SK-N-SH (cell line): ENCODE data around the gene ELMO2. TPM values are rescaled to one million over a fixed set of nuclear protein-coding genes. Genes with fewer than 3 reads are reported as not detected.

Experiments used
- CTCF ChIA-PET: fragments of 300-600, 350-600 bp; formaldehyde crosslinking; extraction: SDS; loops from one replicate; lab custom pipeline; 2021; lab: Yijun Ruan, JAX
- POLR2A ChIA-PET: fragments of 350-600 bp; sonication (Branson Sonifier 250); formaldehyde crosslinking; extraction: SDS; loops from one replicate; lab custom pipeline; 2020; ENCODE audit warnings: antibody characterized with exemption, inconsistent platforms; lab: Yijun Ruan, JAX
- DNase-seq: peaks from one replicate; pipeline ENCODE4 v3.0.0; 2012
- H2AFZ ChIP-seq: fragments of 200-600 bp; sonication (generic); 2 replicates; pipeline ENCODE4 v1.8.1; 2016; ENCODE audit warnings: antibody characterized with exemption, mild to moderate bottlenecking, low read depth
- H3F3A ChIP-seq: fragments of 200-600 bp; sonication (generic); replicated peaks from 2 replicates; pipeline ENCODE3; 2016; ENCODE audit warnings: antibody characterized with exemption, mild to moderate bottlenecking; ENCODE audit not compliant: insufficient read depth
- H3K27ac ChIP-seq, 2 experiments: fragments of 200-500 bp in 1 of 2; fragments of 200-600 bp in 1 of 2; sonication (Bioruptor generic) in 1 of 2; sonication (generic), shearing (Covaris generic) in 1 of 2; 2 replicates each; pipeline versions ENCODE4 v1.5.1 to v1.6.1; 2014 to 2016; ENCODE audit warnings: low read depth in 2 of 2, inconsistent platforms in 1 of 2, low read length in 1 of 2, mild to moderate bottlenecking in 1 of 2, mixed read lengths in 1 of 2
- H3K27me3 ChIP-seq: fragments of 200-600 bp; sonication (generic), shearing (Covaris generic); 2 replicates; pipeline ENCODE4 v1.6.1; 2016; ENCODE audit warnings: mixed run types; ENCODE audit not compliant: insufficient read depth
- H3K36me3 ChIP-seq, 2 experiments: fragments of 200-500 bp in 1 of 2; fragments of 200-600 bp in 1 of 2; sonication (Bioruptor generic) in 1 of 2; sonication (generic) in 1 of 2; replicated peaks in 1 of 2; 2 replicates each; pipeline versions ENCODE3 to v1.5.1; 2014 to 2016; ENCODE audit warnings: low read length in 1 of 2, mild to moderate bottlenecking in 1 of 2; ENCODE audit not compliant: insufficient read depth in 2 of 2, control insufficient read depth in 1 of 2
- H3K4me1 ChIP-seq, 2 experiments: fragments of 200-500 bp in 1 of 2; fragments of 200-600 bp in 1 of 2; sonication (Bioruptor generic) in 1 of 2; sonication (generic), shearing (Covaris generic) in 1 of 2; 2 replicates each; pipeline versions ENCODE4 v1.5.1 to v1.6.1; 2014 to 2016; ENCODE audit warnings: low read depth in 1 of 2, low read length in 1 of 2, mixed run types in 1 of 2; ENCODE audit not compliant: insufficient read depth in 2 of 2, control insufficient read depth in 1 of 2
- H3K4me2 ChIP-seq: fragments of 200-600 bp; sonication (generic), shearing (Covaris generic); 2 replicates; pipeline ENCODE4 v1.6.1; 2017; ENCODE audit warnings: mixed run types
- H3K4me3 ChIP-seq, 2 experiments: fragments of 200-500 bp in 1 of 2; fragments of 200-600 bp in 1 of 2; sonication (Bioruptor generic) in 1 of 2; sonication (generic), shearing (Covaris generic) in 1 of 2; 2 replicates each; pipeline versions ENCODE4 v1.5.1 to v1.8.1; 2014 to 2016; ENCODE audit warnings: low read depth in 2 of 2, inconsistent platforms in 1 of 2, low read length in 1 of 2, mild to moderate bottlenecking in 1 of 2, mixed read lengths in 1 of 2, moderate library complexity in 1 of 2
- H3K79me2 ChIP-seq: fragments of 200-600 bp; sonication (generic); 2 replicates; pipeline ENCODE4 v1.8.1; 2017; ENCODE audit warnings: mild to moderate bottlenecking; ENCODE audit not compliant: insufficient read depth
- H3K9ac ChIP-seq: fragments of 200-600 bp; sonication (generic); 2 replicates; pipeline ENCODE4 v1.6.1; 2017; ENCODE audit warnings: mixed run types
- H3K9me2 ChIP-seq: fragments of 200-600 bp; sonication (generic); 2 replicates; pipeline ENCODE4 v1.6.1; 2017; ENCODE audit warnings: mixed run types
- H3K9me3 ChIP-seq: fragments of 200-600 bp; sonication (generic); 2 replicates; pipeline ENCODE4 v1.6.1; 2017; ENCODE audit warnings: mixed run types, mild to moderate bottlenecking, moderate library complexity
- H4K20me1 ChIP-seq: fragments of 200-600 bp; sonication (generic); 2 replicates; pipeline ENCODE4 v1.6.1; 2017; ENCODE audit warnings: mild to moderate bottlenecking, mixed run types; ENCODE audit not compliant: insufficient read depth
- ELF1 ChIP-seq: IDR thresholded peaks from 2 replicates; pipeline ENCODE4 v1.4.0; 2012
- GATA2 ChIP-seq: sonication (generic); formaldehyde crosslinking; IDR thresholded peaks from 2 replicates; pipeline ENCODE4 v1.5.0; 2020; ENCODE audit warnings: mild to moderate bottlenecking, missing genetic modification reagents
- IRF3 ChIP-seq: fragments of 150-350 bp; IDR thresholded peaks from 2 replicates; pipeline ENCODE4 v1.6.1; 2016; ENCODE audit warnings: mild to moderate bottlenecking, low read depth, low read length
- NRF1 ChIP-seq: IDR thresholded peaks from 2 replicates; pipeline ENCODE4 v1.6.1; 2012; ENCODE audit warnings: low read depth, mild to moderate bottlenecking, low read length
- TCF12 ChIP-seq: IDR thresholded peaks from 2 replicates; pipeline ENCODE4 v1.4.0; 2012
- WGBS: methylation state at CpG from one replicate; pipeline ENCODE4 v1.1.6; 2017; ENCODE audit warnings: low lambda C conversion rate; 5-methylcytosine and 5-hydroxymethylcytosine counted together
- polyA plus RNA-seq, 3 experiments: library from polyadenylated mRNA; depleted of rRNA; stranded (reverse); fragments of >200 nt; gene quantifications; 2 replicates each; pipeline ENCODE4 v1.2.3, GENCODE V29; 2012
- TF ChIP-seq, protein P1 (sequence below): fragments of 200-600 bp; sonication (generic); IDR thresholded peaks from 2 replicates; pipeline ENCODE4 v1.6.1; 2017; ENCODE audit warnings: antibody characterized with exemption, mild to moderate bottlenecking, moderate library complexity

ELMO2 gene
- polyA plus RNA-seq, 1 of the 3 experiments (the other 2 are of a cell fraction): 32.1 TPM

DNA sequence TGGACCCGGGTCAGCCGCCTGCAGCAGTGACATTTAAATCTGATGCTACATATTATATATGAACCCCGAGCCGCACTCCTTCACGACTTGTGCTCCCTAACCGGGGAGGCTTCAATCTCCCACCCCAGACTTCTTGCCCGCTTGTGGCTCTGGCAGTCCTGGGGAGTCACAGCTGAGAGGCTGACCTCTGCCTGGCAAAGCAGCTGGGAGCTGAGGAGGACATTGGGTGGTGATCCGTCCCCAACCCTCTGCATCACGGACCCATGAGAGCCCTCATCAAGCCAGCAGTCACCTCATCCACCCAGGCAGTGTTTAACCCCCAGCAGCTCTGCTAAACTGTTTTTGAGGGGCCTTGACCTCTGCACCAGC lies 64.4 kb downstream of the ELMO2 start:
- H3K27me3 ChIP-seq: peaks cover 11% of the 10 kb centered on the region; the same call in 1 of the 2 replicates
- no peaks in the 10 kb centered on the region for H4K20me1 ChIP-seq
- no peak for TF ChIP-seq TCF12
- TF ChIP-seq, protein P1, sequence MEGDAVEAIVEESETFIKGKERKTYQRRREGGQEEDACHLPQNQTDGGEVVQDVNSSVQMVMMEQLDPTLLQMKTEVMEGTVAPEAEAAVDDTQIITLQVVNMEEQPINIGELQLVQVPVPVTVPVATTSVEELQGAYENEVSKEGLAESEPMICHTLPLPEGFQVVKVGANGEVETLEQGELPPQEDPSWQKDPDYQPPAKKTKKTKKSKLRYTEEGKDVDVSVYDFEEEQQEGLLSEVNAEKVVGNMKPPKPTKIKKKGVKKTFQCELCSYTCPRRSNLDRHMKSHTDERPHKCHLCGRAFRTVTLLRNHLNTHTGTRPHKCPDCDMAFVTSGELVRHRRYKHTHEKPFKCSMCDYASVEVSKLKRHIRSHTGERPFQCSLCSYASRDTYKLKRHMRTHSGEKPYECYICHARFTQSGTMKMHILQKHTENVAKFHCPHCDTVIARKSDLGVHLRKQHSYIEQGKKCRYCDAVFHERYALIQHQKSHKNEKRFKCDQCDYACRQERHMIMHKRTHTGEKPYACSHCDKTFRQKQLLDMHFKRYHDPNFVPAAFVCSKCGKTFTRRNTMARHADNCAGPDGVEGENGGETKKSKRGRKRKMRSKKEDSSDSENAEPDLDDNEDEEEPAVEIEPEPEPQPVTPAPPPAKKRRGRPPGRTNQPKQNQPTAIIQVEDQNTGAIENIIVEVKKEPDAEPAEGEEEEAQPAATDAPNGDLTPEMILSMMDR: no peak
- no peak for TF ChIP-seq ELF1
- TF ChIP-seq, all 33 proteins: peak for 0
- no peak overlapping the region for H3K4me3 ChIP-seq
- no peak overlapping the region for H2AFZ ChIP-seq
- H3K79me2 ChIP-seq: no peaks in the 10 kb centered on the region
- no peak overlapping the region for H3K27ac ChIP-seq
- H3K9me3 ChIP-seq: no peaks in the 10 kb centered on the region
- no peak for DNase-seq
- H3K9me2 ChIP-seq: no peaks in the 10 kb centered on the region
- H3K36me3 ChIP-seq: no peaks in the 10 kb centered on the region
- H3K4me2 ChIP-seq: no peak overlapping the region
- H3F3A ChIP-seq: no peaks in the 10 kb centered on the region
- peaks cover 0 to 27% of the 10 kb centered on the region in 2 experiments; a peak in 1 of 4 replicates for H3K4me1 ChIP-seq
- 69% methylated on average over 9 of the region's 9 CpGs for WGBS
- CTCF ChIA-PET: interaction anchor here (0.9 to 11.6 kb wide), 6 partner anchors 10 to 213 kb away, joined by 3 to 190 read pairs (median 12); partner anchors contain the start of gene CDH22
- no peak overlapping the region for H3K9ac ChIP-seq
- POLR2A ChIA-PET: interaction anchor here (1.1 kb wide), 1 partner anchor 9 kb away, joined by 4 read pairs; no protein-coding TSS in a partner anchor

DNA sequence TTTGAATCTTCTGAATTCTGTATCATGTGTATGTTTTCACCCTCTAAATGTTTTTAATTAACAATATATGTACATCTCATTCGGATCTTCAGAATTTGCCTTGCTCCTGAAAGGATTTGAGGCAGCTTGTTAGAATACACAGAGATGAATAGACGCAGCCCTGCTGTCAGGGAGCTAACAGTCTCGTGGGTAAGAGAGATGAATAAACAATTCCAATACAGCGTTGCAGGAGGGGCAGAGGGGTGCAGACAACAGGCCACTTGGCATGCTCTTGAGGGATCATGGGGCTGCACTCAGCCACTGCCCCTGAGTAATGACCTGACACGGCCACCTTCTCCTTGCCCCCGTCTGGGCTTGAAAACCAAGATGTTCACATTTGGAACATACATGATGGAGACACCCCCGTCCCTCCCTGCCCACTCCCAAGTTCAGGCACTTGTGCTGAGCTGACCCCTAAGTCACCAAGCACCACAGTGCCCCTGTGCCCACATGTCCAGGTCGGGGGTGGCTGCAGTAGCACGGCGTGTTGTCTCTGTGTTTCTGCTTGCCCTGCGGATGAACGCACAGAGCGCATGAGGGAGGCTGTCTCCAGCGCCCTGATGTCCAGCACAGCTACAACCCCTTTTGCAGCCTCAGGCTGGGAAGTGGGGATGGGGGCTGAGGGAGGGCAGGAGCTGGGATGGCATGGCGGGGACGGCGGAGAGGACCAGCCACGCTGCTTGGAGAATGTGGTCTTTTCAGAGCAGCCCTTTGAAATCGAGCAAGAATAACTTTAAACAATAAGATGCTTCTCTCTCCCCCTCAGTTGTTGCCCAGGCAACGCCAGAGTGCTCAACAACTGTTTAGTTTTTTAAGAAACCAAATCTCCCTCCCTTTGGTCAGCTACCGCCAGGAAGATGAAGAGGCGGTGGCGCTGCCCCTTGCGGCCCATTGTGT lies 65.1 kb downstream of the ELMO2 start:
- Histone ChIP-seq H3K9me3 (no peaks in the 10 kb centered on the region), H3K4me3 (no peak overlapping the region), H3F3A (no peaks in the 10 kb centered on the region)
- TF ChIP-seq GATA2 (CRISPR knock-in tag) (peak; percentile 7; the same call in 1 of the 2 replicates), NRF1 (no peak), IRF3 (no peak)
- TF ChIP-seq, all 33 proteins: peak for 1
- peaks cover 12% of the 10 kb centered on the region; the same call in 1 of the 2 replicates for H3K27me3 ChIP-seq
- peak; percentile 64 for DNase-seq
- no peaks in the 10 kb centered on the region for H3K9me2 ChIP-seq
- ChIA-PET CTCF (interaction anchor here (1.3 to 11.6 kb wide), 5 partner anchors 10 to 212 kb away, joined by 3 to 190 read pairs (median 20); partner anchors contain the start of gene CDH22), POLR2A (interaction anchor here (1.1 kb wide), 1 partner anchor 8 kb away, joined by 4 read pairs; no protein-coding TSS in a partner anchor)
- no peak overlapping the region for H3K9ac ChIP-seq
- no peak overlapping the region for H3K27ac ChIP-seq
- no peaks in the 10 kb centered on the region for H4K20me1 ChIP-seq
- peaks cover 0 to 24% of the 10 kb centered on the region in 2 experiments; a peak in 1 of 4 replicates for H3K4me1 ChIP-seq
- H2AFZ ChIP-seq: no peak overlapping the region
- no peak overlapping the region for H3K4me2 ChIP-seq
- WGBS: 62% methylated on average over 18 of the region's 24 CpGs
- no peaks in the 10 kb centered on the region for H3K79me2 ChIP-seq
- H3K36me3 ChIP-seq: no peaks in the 10 kb centered on the region
